Measurements from ENCODE around the gene KRTAP5-1. TPM values are rescaled to one million over a fixed set of nuclear protein-coding genes. Genes with fewer than 3 reads are reported as not detected.

Gene KRTAP5-1
- total RNA-seq, 1 experiment from 2014 or later: not detected

- no peaks in the 10 kb centered on the region for H3K9me3 Mint-ChIP-seq (ENCODE audit: unreplicated experiment)
- H3K36me3 Mint-ChIP-seq (ENCODE audit: insufficient read depth, unreplicated experiment): no peaks in the 10 kb centered on the region
- H3K4me3 Mint-ChIP-seq (ENCODE audit: unreplicated experiment): no peak overlapping the region
- Histone ChIP-seq H3K36me3 (ENCODE audit: control insufficient read depth, insufficient read depth, low read length) (no peaks in the 10 kb centered on the region), H3K4me3 (ENCODE audit: low read depth, low read length) (no peak overlapping the region), H3K27me3 (replicated peaks; ENCODE audit: control insufficient read depth, insufficient read depth, low read length) (peaks cover 2% of the 10 kb centered on the region; the same call in 1 of the 2 replicates), H3K9me3 (no peaks in the 10 kb centered on the region), H3K4me1 (peaks cover 13% of the 10 kb centered on the region)
- no peaks in the 10 kb centered on the region for H3K4me1 Mint-ChIP-seq (ENCODE audit: low read depth, unreplicated experiment)
- CTCF ChIA-PET: interaction anchor here (0.7 to 2.4 kb wide), 2 partner anchors 28 to 29 kb away, joined by 6 to 138 read pairs; partner anchors contain the start of gene DUSP8
- peaks cover 2% of the 10 kb centered on the region for H3K27me3 Mint-ChIP-seq (ENCODE audit: insufficient read depth, unreplicated experiment)
- TF ChIP-seq CTCF (IDR thresholded peaks at IDR 0.05; ENCODE audit: insufficient read depth in 1 of 2, low read depth in 1 of 2, low read length in 1 of 2, severe bottlenecking in 1 of 2, unreplicated experiment in 1 of 2): no peak
- intact Hi-C loops (cut with micrococcal nuclease; ENCODE audit: unreplicated experiment): no loop called here
- H3K27ac Mint-ChIP-seq (ENCODE audit: unreplicated experiment): no peak overlapping the region
- no peak for DNase-seq
- POLR2A ChIA-PET: no interaction called here
- BruUV-seq (replicated peaks): no TSS peak
These were observed 39.7 kb downstream of the KRTAP5-1 start for GRCh38 chr11:1545432-1545831.

- Histone ChIP-seq H3K27me3 (replicated peaks; ENCODE audit: control insufficient read depth, insufficient read depth, low read length) (peaks cover 2% of the 10 kb centered on the region; the same call in 1 of the 2 replicates), H3K9me3 (no peaks in the 10 kb centered on the region), H3K36me3 (ENCODE audit: control insufficient read depth, insufficient read depth, low read length) (no peaks in the 10 kb centered on the region), H3K4me1 (peaks cover 13% of the 10 kb centered on the region), H3K4me3 (ENCODE audit: low read depth, low read length) (no peak overlapping the region)
- ChIA-PET POLR2A (no interaction called here), CTCF (no interaction called here)
- no peaks in the 10 kb centered on the region for H3K9me3 Mint-ChIP-seq (ENCODE audit: unreplicated experiment)
- no peaks in the 10 kb centered on the region for H3K36me3 Mint-ChIP-seq (ENCODE audit: insufficient read depth, unreplicated experiment)
- H3K4me3 Mint-ChIP-seq (ENCODE audit: unreplicated experiment): no peak overlapping the region
- no peak overlapping the region for H3K27ac Mint-ChIP-seq (ENCODE audit: unreplicated experiment)
- intact Hi-C loops (cut with micrococcal nuclease; ENCODE audit: unreplicated experiment): no loop called here
- TF ChIP-seq CTCF (IDR thresholded peaks at IDR 0.05; ENCODE audit: insufficient read depth in 1 of 2, low read depth in 1 of 2, low read length in 1 of 2, severe bottlenecking in 1 of 2, unreplicated experiment in 1 of 2): no peak
- BruUV-seq (replicated peaks): no TSS peak
- no peaks in the 10 kb centered on the region for H3K4me1 Mint-ChIP-seq (ENCODE audit: low read depth, unreplicated experiment)
- H3K27me3 Mint-ChIP-seq (ENCODE audit: insufficient read depth, unreplicated experiment): peaks cover 2% of the 10 kb centered on the region
- DNase-seq: no peak
These were observed 40.5 kb downstream of the KRTAP5-1 start for GRCh38 chr11:1544536-1544935.

- CTCF ChIA-PET: no interaction called here
- H3K36me3 ChIP-seq (ENCODE audit: control insufficient read depth, insufficient read depth, low read length): no peaks in the 10 kb centered on the region
- no peaks in the 10 kb centered on the region for H3K4me1 Mint-ChIP-seq (ENCODE audit: low read depth, unreplicated experiment)
- no peak for DNase-seq
- peaks cover 2% of the 10 kb centered on the region; the same call in 1 of the 2 replicates for H3K27me3 ChIP-seq (replicated peaks; ENCODE audit: control insufficient read depth, insufficient read depth, low read length)
- no peak overlapping the region for H3K4me3 Mint-ChIP-seq (ENCODE audit: unreplicated experiment)
- H3K27ac Mint-ChIP-seq (ENCODE audit: unreplicated experiment): no peak overlapping the region
- no peaks in the 10 kb centered on the region for H3K36me3 Mint-ChIP-seq (ENCODE audit: insufficient read depth, unreplicated experiment)
- H3K27me3 Mint-ChIP-seq (ENCODE audit: insufficient read depth, unreplicated experiment): peaks cover 2% of the 10 kb centered on the region
- intact Hi-C loops (cut with micrococcal nuclease; ENCODE audit: unreplicated experiment): no loop called here
- no TSS peak for BruUV-seq (replicated peaks)
- H3K9me3 Mint-ChIP-seq (ENCODE audit: unreplicated experiment): no peaks in the 10 kb centered on the region
- H3K4me3 ChIP-seq (ENCODE audit: low read depth, low read length): no peak overlapping the region
- POLR2A ChIA-PET: no interaction called here
- no peak for TF ChIP-seq CTCF (IDR thresholded peaks at IDR 0.05; ENCODE audit: insufficient read depth in 1 of 2, low read depth in 1 of 2, low read length in 1 of 2, severe bottlenecking in 1 of 2, unreplicated experiment in 1 of 2)
- H3K4me1 ChIP-seq: peaks cover 13% of the 10 kb centered on the region
- no peaks in the 10 kb centered on the region for H3K9me3 ChIP-seq
These were observed 41.3 kb downstream of the KRTAP5-1 start for GRCh38 chr11:1543606-1544263.

All from Caco-2 (cell line).